Left ventricle myocardium inferior (tissue), 1 donor: ENCODE measurements around the gene TLCD2. TPM values are rescaled to one million over a fixed set of nuclear protein-coding genes. Genes with fewer than 3 reads are reported as not detected.
"Not testable (repeated sequence)": the region's sequence is repeated elsewhere in the genome, so short reads cannot be mapped to it uniquely, and the experiment has no call there.

ENCODE experiments used
- DNase-seq: peaks from one replicate; pipeline ENCODE4 v3.0.0-alpha.2; 2020
- H3K27ac ChIP-seq: fragments of 200-600 bp; replicated peaks from 2 replicates; pipeline ENCODE4 v1.8.0; 2021
- H3K27me3 ChIP-seq: fragments of 200-600 bp; 2 replicates; pipeline ENCODE4 v1.8.0; 2021; ENCODE audit warnings: low read depth
- H3K36me3 ChIP-seq: fragments of 200-600 bp; 2 replicates; pipeline ENCODE4 v1.8.0; 2021
- H3K4me1 ChIP-seq: fragments of 200-600 bp; 2 replicates; pipeline ENCODE4 v1.8.0; 2021
- H3K4me3 ChIP-seq: fragments of 200-600 bp; 2 replicates; pipeline ENCODE4 v1.8.0; 2021; ENCODE audit warnings: mild to moderate bottlenecking, moderate library complexity
- H3K9me3 ChIP-seq: fragments of 200-600 bp; replicated peaks from 2 replicates; pipeline ENCODE4 v1.8.0; 2021
- CTCF ChIP-seq: fragments of 200-600 bp; IDR thresholded peaks from 2 replicates; pipeline ENCODE4 v1.8.0; 2021; ENCODE audit warnings: antibody characterized with exemption, mild to moderate bottlenecking, borderline replicate concordance
- intact Hi-C: fragments of 100-400 bp; cut with micrococcal nuclease; formaldehyde crosslinking; loops from one replicate; pipeline ENCODE4 v1.11.0; 2022
- total RNA-seq: library from RNA; stranded (reverse); fragmentation: NEBNext Ultra II Directional; extraction: Animal tissue kit (Norgen Biotek cat#: 25700); gene quantifications from one replicate; pipeline ENCODE4 v1.2.1, GENCODE V29; 2021
- donor health status: DM: no; HTN: yes; CAD: no; lungs with severe emphysema.

The TLCD2 gene
- total RNA-seq, 1 donor from 2014 or later = 1.8 TPM

GRCh38 chr17:1709403-1709951, 700 bp downstream of the TLCD2 start:
- intact Hi-C loops = no loop called here
- H3K36me3 ChIP-seq = peaks cover 40% of the 10 kb centered on the region
- no peak for TF ChIP-seq CTCF
- H3K27me3 ChIP-seq = no peaks in the 10 kb centered on the region
- peaks cover 58% of the 10 kb centered on the region for H3K4me1 ChIP-seq
- no peaks in the 10 kb centered on the region for H3K9me3 ChIP-seq
- peak overlapping the region; percentile 74 for H3K4me3 ChIP-seq
- no peak for DNase-seq
- peak overlapping the region; percentile 83 for H3K27ac ChIP-seq

DNA sequence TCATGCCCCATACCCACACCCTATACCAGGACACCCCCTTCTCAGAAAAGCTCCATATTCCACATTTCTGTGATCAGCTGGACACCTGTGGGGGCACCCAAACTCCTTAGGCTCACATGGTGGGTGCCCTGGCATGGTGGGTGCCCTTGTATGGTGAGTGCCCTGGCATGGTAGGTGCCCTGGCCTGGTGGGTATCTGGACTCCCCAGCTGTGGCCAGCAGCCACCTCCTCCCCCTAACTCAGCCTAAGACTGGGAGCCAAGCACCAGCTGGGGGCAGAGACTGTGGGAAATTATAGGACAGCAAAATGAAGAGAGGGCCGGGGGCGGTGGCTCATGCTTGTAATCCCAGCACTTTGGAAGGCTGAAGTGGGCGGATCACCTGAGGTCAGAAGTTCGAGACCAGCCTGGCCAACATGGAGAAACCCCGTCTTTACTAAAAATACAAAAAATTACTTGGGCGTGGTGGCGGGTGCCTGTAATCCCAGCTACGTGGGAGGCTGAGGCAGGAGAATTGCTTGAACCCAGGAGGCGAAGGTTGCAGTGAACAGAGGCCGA, 1.3 kb downstream of the TLCD2 start:
- H3K27ac ChIP-seq, H3K4me3 ChIP-seq, H3K27me3 ChIP-seq, H3K9me3 ChIP-seq, intact Hi-C loops: not testable (repeated sequence)
- Histone ChIP-seq H3K36me3 (peaks cover 35% of the 10 kb centered on the region), H3K4me1 (peaks cover 52% of the 10 kb centered on the region)
- DNase-seq = peak; percentile 15

- Histone ChIP-seq H3K9me3 (no peaks in the 10 kb centered on the region), H3K36me3 (peaks cover 18% of the 10 kb centered on the region), H3K27ac (no peak overlapping the region), H3K4me3 (no peak overlapping the region), H3K27me3 (no peaks in the 10 kb centered on the region), H3K4me1 (peaks cover 34% of the 10 kb centered on the region)
- TF ChIP-seq CTCF = no peak
- intact Hi-C loops = no loop called here
- DNase-seq = no peak
These were observed 3.1 kb downstream of the TLCD2 start for GRCh38 chr17:1707107-1707506.

GRCh38 chr17:1705004-1705403, 5.2 kb downstream of the TLCD2 start:
- intact Hi-C loops = no loop called here
- no peaks in the 10 kb centered on the region for H3K9me3 ChIP-seq
- peaks cover 13% of the 10 kb centered on the region for H3K4me1 ChIP-seq
- TF ChIP-seq CTCF = no peak
- peaks cover 5% of the 10 kb centered on the region for H3K36me3 ChIP-seq
- DNase-seq = no peak
- no peaks in the 10 kb centered on the region for H3K27me3 ChIP-seq
- no peak overlapping the region for H3K4me3 ChIP-seq
- no peak overlapping the region for H3K27ac ChIP-seq

DNA sequence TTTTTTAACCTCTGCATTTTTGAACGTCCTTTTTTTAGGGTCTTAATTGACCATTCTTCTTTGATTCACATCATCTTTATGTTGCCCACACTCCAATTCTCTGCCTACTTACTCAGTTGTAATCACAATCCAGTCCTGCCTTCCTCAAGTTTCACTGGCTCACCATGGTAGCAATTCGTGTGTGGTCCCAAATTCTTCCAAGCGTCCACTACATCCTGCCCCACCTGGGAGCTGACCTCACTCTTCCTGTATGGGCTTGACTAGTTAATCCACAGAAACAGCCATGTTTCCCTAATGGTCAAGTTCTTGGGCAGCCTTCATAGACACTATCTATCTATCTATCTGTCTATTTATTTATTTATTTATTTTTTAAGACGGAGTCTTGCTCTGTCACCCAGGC, 7.1 kb downstream of the TLCD2 start:
- Histone ChIP-seq H3K9me3 (no peaks in the 10 kb centered on the region), H3K4me1 (no peaks in the 10 kb centered on the region), H3K36me3 (peaks cover 5% of the 10 kb centered on the region), H3K27me3 (no peaks in the 10 kb centered on the region), H3K27ac (no peak overlapping the region), H3K4me3 (no peak overlapping the region)
- TF ChIP-seq CTCF = no peak
- DNase-seq = no peak
- intact Hi-C loops = no loop called here

DNA sequence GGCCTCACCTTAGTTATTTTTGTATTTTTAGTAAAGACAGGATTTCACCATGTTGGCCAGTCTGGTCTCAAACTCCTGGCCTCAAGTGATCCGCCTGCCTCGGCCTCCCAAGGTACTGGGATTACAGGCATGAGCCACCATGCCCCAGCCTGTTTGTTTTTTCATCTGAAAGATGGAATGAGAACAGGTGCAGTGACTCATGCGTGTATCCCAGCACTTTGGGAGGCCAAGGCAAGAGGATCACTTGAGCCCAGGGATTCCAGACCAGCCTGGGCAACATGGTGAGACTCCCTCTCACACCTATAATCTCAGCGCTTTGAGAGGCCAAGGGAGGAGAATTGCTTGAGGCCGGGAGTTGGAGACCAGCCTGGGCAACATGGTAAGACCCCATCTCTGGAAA, 10.3 kb downstream of the TLCD2 start:
- H3K4me3 ChIP-seq, H3K9me3 ChIP-seq, H3K4me1 ChIP-seq, H3K36me3 ChIP-seq, H3K27me3 ChIP-seq, DNase-seq, intact Hi-C loops, H3K27ac ChIP-seq: not testable (repeated sequence)
